ENCODE results near the gene ALKBH6.

- TF ChIP-seq, protein P1, sequence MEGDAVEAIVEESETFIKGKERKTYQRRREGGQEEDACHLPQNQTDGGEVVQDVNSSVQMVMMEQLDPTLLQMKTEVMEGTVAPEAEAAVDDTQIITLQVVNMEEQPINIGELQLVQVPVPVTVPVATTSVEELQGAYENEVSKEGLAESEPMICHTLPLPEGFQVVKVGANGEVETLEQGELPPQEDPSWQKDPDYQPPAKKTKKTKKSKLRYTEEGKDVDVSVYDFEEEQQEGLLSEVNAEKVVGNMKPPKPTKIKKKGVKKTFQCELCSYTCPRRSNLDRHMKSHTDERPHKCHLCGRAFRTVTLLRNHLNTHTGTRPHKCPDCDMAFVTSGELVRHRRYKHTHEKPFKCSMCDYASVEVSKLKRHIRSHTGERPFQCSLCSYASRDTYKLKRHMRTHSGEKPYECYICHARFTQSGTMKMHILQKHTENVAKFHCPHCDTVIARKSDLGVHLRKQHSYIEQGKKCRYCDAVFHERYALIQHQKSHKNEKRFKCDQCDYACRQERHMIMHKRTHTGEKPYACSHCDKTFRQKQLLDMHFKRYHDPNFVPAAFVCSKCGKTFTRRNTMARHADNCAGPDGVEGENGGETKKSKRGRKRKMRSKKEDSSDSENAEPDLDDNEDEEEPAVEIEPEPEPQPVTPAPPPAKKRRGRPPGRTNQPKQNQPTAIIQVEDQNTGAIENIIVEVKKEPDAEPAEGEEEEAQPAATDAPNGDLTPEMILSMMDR (IDR thresholded peaks at IDR 0.05; ENCODE audit: insufficient read depth, low read depth, low read length), result no peak
- no peak for TF ChIP-seq EZH2 (IDR thresholded peaks at IDR 0.05; ENCODE audit: insufficient read depth, low read length)
Observed at GRCh38 chr19:36009220-36009619, 4.8 kb downstream of the ALKBH6 start.

Data from astrocyte (in vitro differentiated cells and primary cell).